ENCODE measurements around the gene SLC2A10.

- TF ChIP-seq ZNF8 (CRISPR knock-in tag; IDR thresholded peaks at IDR 0.05) = no peak
- no peak for TF ChIP-seq TSHZ2 (CRISPR knock-in tag; IDR thresholded peaks at IDR 0.05)
These were observed 49.6 kb downstream of the SLC2A10 start for GRCh38 chr20:46758929-46759669.

Data from SK-N-SH treated with all-trans-retinoic acid at 6 μM for 48 hours (cell line).